ENCODE results near the gene PDIA4.
"Not testable (repeated sequence)": the region's sequence is repeated elsewhere in the genome, so short reads cannot be mapped to it uniquely, and the experiment has no call there.

The PDIA4 gene

GRCh38 chr7:149036676-149037075 lies 8.4 kb upstream of the PDIA4 start:
- DNase-seq (ENCODE audit: low read depth in 4 of 4, low spot score in 1 of 4) = no peak

- DNase-seq (ENCODE audit: low read depth in 4 of 4, low spot score in 1 of 4) = no peak
Observed at GRCh38 chr7:149031353-149031910, 3.1 kb upstream of the PDIA4 start.

GRCh38 chr7:149030439-149030838 lies 2.1 kb upstream of the PDIA4 start:
- not testable (repeated sequence) for DNase-seq (ENCODE audit: low read depth in 4 of 4, low spot score in 1 of 4)

GRCh38 chr7:149027611-149028345 lies 527 bp downstream of the PDIA4 start:
- no peak for DNase-seq (ENCODE audit: low read depth in 4 of 4, low spot score in 1 of 4)

DNA sequence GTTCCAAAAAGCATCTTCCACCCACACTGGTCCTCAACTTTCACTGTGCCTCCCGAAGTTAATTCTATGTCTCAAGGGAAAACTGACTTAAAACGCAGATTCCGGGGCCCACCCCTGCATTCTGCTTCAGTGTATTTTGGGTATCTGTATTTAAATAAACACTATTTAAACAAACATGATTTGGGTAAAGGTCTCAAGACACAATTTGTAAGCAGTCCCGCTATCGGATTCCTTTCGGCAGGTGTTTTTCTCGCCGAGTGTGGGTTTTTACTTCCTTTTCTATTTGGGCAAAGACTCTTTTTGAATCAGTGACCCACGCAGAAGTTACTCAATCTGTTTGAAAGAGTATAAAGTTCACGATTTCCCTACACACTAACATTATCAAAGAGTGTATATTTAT lies 1.2 kb downstream of the PDIA4 start:
- no peak for DNase-seq (ENCODE audit: low read depth in 4 of 4, low spot score in 1 of 4)

DNA sequence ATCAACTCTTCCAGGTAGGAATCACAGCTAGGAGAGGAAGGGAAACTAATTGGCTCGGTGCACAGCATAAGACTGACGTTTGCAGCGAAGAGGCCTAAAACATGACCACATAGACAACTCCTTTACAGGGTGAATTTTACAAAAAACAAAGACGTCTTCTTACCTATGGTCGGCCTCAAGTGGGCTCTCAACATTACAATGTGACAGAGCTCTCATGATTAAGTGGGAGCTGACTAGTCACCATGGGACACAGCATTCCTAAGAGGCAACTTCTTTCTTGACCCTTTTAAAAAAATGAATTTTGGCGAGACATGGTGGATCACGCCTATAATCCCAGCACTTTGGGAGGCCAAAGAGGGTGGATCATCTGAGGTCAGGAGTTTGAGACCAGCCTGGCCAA lies 4.6 kb downstream of the PDIA4 start:
- DNase-seq (ENCODE audit: low read depth in 4 of 4, low spot score in 1 of 4) = no peak

GRCh38 chr7:149022756-149023360 lies 5.4 kb downstream of the PDIA4 start:
- DNase-seq (ENCODE audit: low read depth in 4 of 4, low spot score in 1 of 4) = no peak

GRCh38 chr7:149021725-149022062 lies 6.6 kb downstream of the PDIA4 start:
- no peak for DNase-seq (ENCODE audit: low read depth in 4 of 4, low spot score in 1 of 4)

- DNase-seq (ENCODE audit: low read depth in 4 of 4, low spot score in 1 of 4) = no peak
Observed at GRCh38 chr7:149020483-149020882, 7.8 kb downstream of the PDIA4 start.

- DNase-seq (ENCODE audit: low read depth in 4 of 4, low spot score in 1 of 4) = no peak
Observed at GRCh38 chr7:149016876-149017275, 11.4 kb downstream of the PDIA4 start.

- DNase-seq (ENCODE audit: low read depth in 4 of 4, low spot score in 1 of 4) = no peak
Observed at GRCh38 chr7:149014309-149014708, 14.0 kb downstream of the PDIA4 start.

DNA sequence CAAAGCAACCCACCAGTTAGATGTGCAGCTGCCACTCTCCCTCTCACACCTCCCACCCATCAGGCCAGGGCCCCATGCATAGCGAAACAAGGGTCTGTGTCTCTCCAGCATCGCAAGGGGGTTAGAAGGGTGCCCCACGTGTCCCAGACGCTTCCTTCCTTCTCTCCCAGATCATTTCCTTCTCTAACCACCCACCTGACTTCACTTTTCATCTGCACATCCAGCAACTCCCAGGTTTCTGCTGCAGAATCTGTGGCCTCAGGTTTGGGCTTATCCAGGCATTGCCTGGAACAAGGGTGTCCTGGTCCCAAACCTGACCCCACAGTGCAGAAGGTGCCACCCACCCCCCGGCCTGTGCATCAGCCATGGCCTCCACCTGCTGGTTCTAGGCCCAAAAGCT lies 14.4 kb downstream of the PDIA4 start:
- no peak for DNase-seq (ENCODE audit: low read depth in 4 of 4, low spot score in 1 of 4)

DNA sequence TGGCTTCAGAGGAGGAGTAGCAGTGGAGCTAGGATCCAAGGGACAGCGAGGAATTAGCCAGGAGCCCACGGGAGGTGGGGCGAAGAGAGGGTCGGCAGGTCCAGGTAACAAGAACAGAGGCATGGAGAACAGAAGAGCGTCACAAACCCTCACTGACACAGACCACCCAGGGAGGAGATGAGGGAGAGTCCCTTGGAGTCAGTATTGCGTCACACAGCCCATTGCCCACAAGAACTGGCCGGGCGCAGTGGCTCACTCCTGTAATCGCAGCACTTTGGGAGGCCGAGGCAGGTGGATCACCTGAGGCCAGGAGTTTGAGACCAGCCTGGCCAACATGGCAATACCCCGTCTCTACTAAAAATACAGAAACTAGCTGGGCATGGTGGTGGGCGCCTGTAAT lies 15.6 kb downstream of the PDIA4 start:
- not testable (repeated sequence) for DNase-seq (ENCODE audit: low read depth in 4 of 4, low spot score in 1 of 4)

GRCh38 chr7:149011491-149011890 lies 16.8 kb downstream of the PDIA4 start:
- no peak for DNase-seq (ENCODE audit: low read depth in 4 of 4, low spot score in 1 of 4)

GRCh38 chr7:149010451-149010850 lies 17.9 kb downstream of the PDIA4 start:
- no peak for DNase-seq (ENCODE audit: low read depth in 4 of 4, low spot score in 1 of 4)

GRCh38 chr7:149009527-149009926 lies 18.8 kb downstream of the PDIA4 start:
- no peak for DNase-seq (ENCODE audit: low read depth in 4 of 4, low spot score in 1 of 4)

DNA sequence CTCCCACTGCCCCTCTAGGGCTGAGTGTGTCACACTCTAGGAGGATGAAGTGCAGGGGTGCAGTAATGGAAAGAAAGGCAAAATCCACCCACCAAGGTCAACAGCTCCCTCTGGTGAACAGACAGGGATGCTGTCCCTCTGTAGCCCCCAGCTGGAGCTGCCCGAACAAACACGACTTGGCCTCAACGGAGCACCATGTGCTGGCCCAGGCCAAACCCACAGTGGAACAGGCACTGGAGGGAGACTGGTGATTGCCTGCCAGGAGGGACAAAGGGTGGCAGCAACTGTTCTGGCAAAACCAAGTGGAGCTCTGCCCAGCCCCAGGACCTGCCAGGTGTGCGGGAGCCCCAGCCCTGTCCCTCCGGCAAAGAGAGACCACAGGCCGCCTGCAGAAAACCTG lies 20.7 kb downstream of the PDIA4 start:
- DNase-seq (ENCODE audit: low read depth in 4 of 4, low spot score in 1 of 4) = no peak

GRCh38 chr7:149007146-149007545 lies 21.2 kb downstream of the PDIA4 start:
- DNase-seq (ENCODE audit: low read depth in 4 of 4, low spot score in 1 of 4) = no peak

GRCh38 chr7:149006345-149006725 lies 22.0 kb downstream of the PDIA4 start:
- DNase-seq (ENCODE audit: low read depth in 4 of 4, low spot score in 1 of 4) = no peak

- DNase-seq (ENCODE audit: low read depth in 4 of 4, low spot score in 1 of 4) = peak; percentile 71 to 77 (median 72)
Observed at GRCh38 chr7:149005427-149006344, 22.6 kb downstream of the PDIA4 start.

Data from stimulated activated CD4-positive, alpha-beta T cell treated with anti-CD3 and anti-CD28 coated beads, Interleukin-1b, Interleukin-23, amount 100 ng/mL, for 24 hours (primary cell).